Measurements from ENCODE around the gene SRSF3.
"Not testable (repeated sequence)": the region's sequence is repeated elsewhere in the genome, so short reads cannot be mapped to it uniquely, and the experiment has no call there.

SRSF3 gene

DNA sequence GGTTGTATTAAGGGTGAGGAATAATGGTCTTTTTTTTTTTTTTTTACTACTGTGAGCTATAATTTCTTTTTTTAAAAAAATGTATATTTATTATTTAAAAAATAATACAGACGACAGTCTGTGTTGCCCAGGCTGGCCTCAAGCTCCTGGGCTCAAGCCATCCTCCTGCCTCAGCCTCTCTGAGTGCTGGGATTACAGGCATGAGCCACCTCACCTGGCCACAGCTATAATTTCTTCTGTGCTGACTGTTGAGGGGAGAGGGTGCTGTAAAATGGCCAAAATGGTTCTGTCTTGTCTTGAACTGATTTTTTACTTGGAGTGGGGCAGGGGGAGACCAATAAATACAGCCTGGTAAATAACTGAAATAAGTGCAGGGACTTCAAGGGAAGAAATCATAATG lies 3.6 kb downstream of the SRSF3 start:
- no peak for DNase-seq
- Histone ChIP-seq H3K9me3 (ENCODE audit: control extremely low read depth in 1 of 5, control insufficient read depth in 4 of 5, insufficient read depth in 2 of 5, low read depth in 1 of 5, low read length in 4 of 5) (no peaks in the 10 kb centered on the region), H3K27me3 (replicated peaks in 2 of 5; ENCODE audit: control insufficient read depth in 4 of 5, insufficient read depth in 5 of 5, low read length in 4 of 5) (no peaks in the 10 kb centered on the region), H3K36me3 (ENCODE audit: control insufficient read depth in 4 of 4, insufficient read depth in 4 of 4, low read length in 3 of 4) (peaks cover 26 to 65% (median 50%) of the 10 kb centered on the region in 4 experiments), H3K4me1 (ENCODE audit: control extremely low read depth in 1 of 4, control insufficient read depth in 4 of 4, insufficient read depth in 4 of 4, low read length in 3 of 4) (peaks cover 22 to 57% (median 39%) of the 10 kb centered on the region in 4 experiments), H3K27ac (ENCODE audit: insufficient read depth in 1 of 2, low read depth in 1 of 2, low read length in 2 of 2, poor library complexity in 1 of 2, severe bottlenecking in 2 of 2) (peak overlapping the region in 1 of 2 experiments; percentile 22), H3K4me3 (ENCODE audit: control insufficient read depth in 1 of 7, extremely low read depth in 1 of 7, insufficient read depth in 4 of 7, low read depth in 2 of 7, low read length in 6 of 7) (peak overlapping the region in 6 of 7 experiments; percentile 32 to 100 (median 99))
- WGBS (ENCODE audit: insufficient coverage), result no CpG with 5 or more reads among the region's 1 CpG
- ChIA-PET POLR2A (interaction anchor here (0.7 to 1.8 kb wide), 4 partner anchors 9 to 52 kb away, joined by 3 to 6 read pairs (median 4); no protein-coding TSS in a partner anchor), CTCF (interaction anchor here (1.0 to 4.4 kb wide), 6 partner anchors 11 to 431 kb away, joined by 3 to 22 read pairs (median 4); partner anchors contain the start of gene RAB44)

DNA sequence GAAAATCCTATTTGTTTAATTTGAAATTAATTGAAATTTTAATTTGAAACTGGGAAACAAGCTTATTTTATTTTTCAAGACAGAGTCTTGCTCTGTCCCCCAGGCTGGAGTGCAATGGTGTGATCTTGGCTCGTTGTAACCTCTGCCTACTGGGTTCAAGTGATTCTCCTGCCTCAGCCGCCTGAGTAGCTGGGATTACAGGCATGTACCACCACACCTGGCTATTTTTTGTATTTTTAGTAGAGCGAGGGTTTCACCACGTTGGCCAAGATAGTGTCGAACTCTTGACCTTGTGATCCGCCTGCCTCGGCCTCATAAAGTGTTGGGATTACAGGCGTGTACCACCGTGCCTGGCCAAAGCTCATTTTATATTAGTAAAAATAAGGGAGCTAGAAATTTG lies 4.2 kb downstream of the SRSF3 start:
- H3K9me3 ChIP-seq (ENCODE audit: control extremely low read depth in 1 of 5, control insufficient read depth in 4 of 5, insufficient read depth in 2 of 5, low read depth in 1 of 5, low read length in 4 of 5), result no peaks in the 10 kb centered on the region
- no peaks in the 10 kb centered on the region for H3K27me3 ChIP-seq (replicated peaks in 2 of 5; ENCODE audit: control insufficient read depth in 4 of 5, insufficient read depth in 5 of 5, low read length in 4 of 5)
- H3K4me1 ChIP-seq (ENCODE audit: control extremely low read depth in 1 of 4, control insufficient read depth in 4 of 4, insufficient read depth in 4 of 4, low read length in 3 of 4), result peaks cover 22 to 53% (median 36%) of the 10 kb centered on the region in 4 experiments
- no peak overlapping the region for H3K27ac ChIP-seq (ENCODE audit: insufficient read depth in 1 of 2, low read depth in 1 of 2, low read length in 2 of 2, poor library complexity in 1 of 2, severe bottlenecking in 2 of 2)
- H3K4me3 ChIP-seq (ENCODE audit: control insufficient read depth in 1 of 7, extremely low read depth in 1 of 7, insufficient read depth in 4 of 7, low read depth in 2 of 7, low read length in 6 of 7), result peak overlapping the region in 4 of 7 experiments; percentile 19 to 100 (median 96)
- peaks cover 26 to 71% (median 53%) of the 10 kb centered on the region in 4 experiments for H3K36me3 ChIP-seq (ENCODE audit: control insufficient read depth in 4 of 4, insufficient read depth in 4 of 4, low read length in 3 of 4)
- WGBS (ENCODE audit: insufficient coverage), result 91% methylated on average over 9 of the region's 9 CpGs
- POLR2A ChIA-PET, result interaction anchor here (0.7 to 1.8 kb wide), 4 partner anchors 9 to 52 kb away, joined by 3 to 6 read pairs (median 4); no protein-coding TSS in a partner anchor
- DNase-seq, result no peak
- CTCF ChIA-PET, result interaction anchor here (1.0 to 4.4 kb wide), 5 partner anchors 10 to 431 kb away, joined by 3 to 22 read pairs (median 5); partner anchors contain the start of gene RAB44

DNA sequence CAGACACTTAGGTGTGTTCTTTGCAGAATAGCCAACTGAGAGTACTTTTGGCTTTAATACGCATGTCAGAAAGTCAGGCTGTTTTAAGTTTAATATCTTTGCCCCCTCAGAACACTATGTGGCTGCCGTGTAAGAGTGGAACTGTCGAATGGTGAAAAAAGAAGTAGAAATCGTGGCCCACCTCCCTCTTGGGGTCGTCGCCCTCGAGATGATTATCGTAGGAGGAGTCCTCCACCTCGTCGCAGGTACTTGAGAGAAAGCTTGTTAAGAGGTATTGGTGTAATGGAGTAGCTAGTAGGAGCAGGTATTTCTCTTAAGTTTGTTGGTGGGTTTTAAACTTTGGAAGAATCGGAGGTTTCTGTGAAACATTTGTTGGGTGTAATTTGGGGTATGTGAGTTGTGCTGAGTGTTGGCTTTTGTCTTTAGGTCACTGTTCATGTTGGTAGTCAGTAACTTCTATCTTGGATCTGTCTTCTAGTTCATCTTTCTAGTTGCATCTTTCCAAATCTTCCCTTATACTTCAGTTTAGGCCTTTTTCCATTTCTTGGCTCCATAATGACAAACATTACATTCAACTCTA lies 4.7 kb downstream of the SRSF3 start:
- Histone ChIP-seq H3K27ac (ENCODE audit: insufficient read depth in 1 of 2, low read depth in 1 of 2, low read length in 2 of 2, poor library complexity in 1 of 2, severe bottlenecking in 2 of 2) (no peak overlapping the region), H3K36me3 (ENCODE audit: control insufficient read depth in 4 of 4, insufficient read depth in 4 of 4, low read length in 3 of 4) (peaks cover 30 to 76% (median 56%) of the 10 kb centered on the region in 4 experiments), H3K4me1 (ENCODE audit: control extremely low read depth in 1 of 4, control insufficient read depth in 4 of 4, insufficient read depth in 4 of 4, low read length in 3 of 4) (peaks cover 20 to 48% (median 31%) of the 10 kb centered on the region in 4 experiments), H3K9me3 (ENCODE audit: control extremely low read depth in 1 of 5, control insufficient read depth in 4 of 5, insufficient read depth in 2 of 5, low read depth in 1 of 5, low read length in 4 of 5) (no peaks in the 10 kb centered on the region), H3K27me3 (replicated peaks in 2 of 5; ENCODE audit: control insufficient read depth in 4 of 5, insufficient read depth in 5 of 5, low read length in 4 of 5) (no peaks in the 10 kb centered on the region), H3K4me3 (ENCODE audit: control insufficient read depth in 1 of 7, extremely low read depth in 1 of 7, insufficient read depth in 4 of 7, low read depth in 2 of 7, low read length in 6 of 7) (peak overlapping the region in 4 of 7 experiments; percentile 27 to 100 (median 96))
- POLR2A ChIA-PET, result interaction anchor here (0.7 to 1.8 kb wide), 4 partner anchors 8 to 53 kb away, joined by 3 to 6 read pairs (median 4); no protein-coding TSS in a partner anchor
- WGBS (ENCODE audit: insufficient coverage), result 96% methylated on average over 10 of the region's 11 CpGs
- no peak for DNase-seq
- CTCF ChIA-PET, result interaction anchor here (1.1 to 4.4 kb wide), 4 partner anchors 10 to 430 kb away, joined by 3 to 22 read pairs (median 6); no protein-coding TSS in a partner anchor

DNA sequence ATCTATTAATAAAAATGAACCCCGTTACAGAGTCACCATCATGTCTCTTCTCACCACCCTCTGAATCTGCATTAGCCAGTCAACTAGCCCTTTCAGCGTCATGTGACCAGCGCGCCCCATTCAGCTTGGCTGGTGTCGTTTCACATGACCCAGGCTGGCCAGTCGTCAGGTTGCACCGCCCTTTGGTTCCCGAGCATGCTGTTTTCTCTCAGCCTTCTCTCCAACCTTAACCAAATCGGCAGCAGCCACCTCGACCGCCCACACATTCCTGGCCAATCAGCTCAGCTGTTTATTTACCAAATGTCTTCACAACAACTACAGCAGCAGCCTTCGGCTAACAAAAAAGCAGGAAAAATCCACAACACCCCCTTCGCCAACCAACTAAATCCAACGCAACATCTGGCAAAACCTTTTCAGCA lies 5.6 kb downstream of the SRSF3 start:
- peak in 2 of 3 donors; percentile 52 to 60 for DNase-seq
- Histone ChIP-seq H3K27me3 (replicated peaks in 2 of 5; ENCODE audit: control insufficient read depth in 4 of 5, insufficient read depth in 5 of 5, low read length in 4 of 5) (no peaks in the 10 kb centered on the region), H3K36me3 (ENCODE audit: control insufficient read depth in 4 of 4, insufficient read depth in 4 of 4, low read length in 3 of 4) (peaks cover 36 to 85% (median 64%) of the 10 kb centered on the region in 4 experiments), H3K9me3 (ENCODE audit: control extremely low read depth in 1 of 5, control insufficient read depth in 4 of 5, insufficient read depth in 2 of 5, low read depth in 1 of 5, low read length in 4 of 5) (no peaks in the 10 kb centered on the region), H3K27ac (ENCODE audit: insufficient read depth in 1 of 2, low read depth in 1 of 2, low read length in 2 of 2, poor library complexity in 1 of 2, severe bottlenecking in 2 of 2) (no peak overlapping the region), H3K4me3 (ENCODE audit: control insufficient read depth in 1 of 7, extremely low read depth in 1 of 7, insufficient read depth in 4 of 7, low read depth in 2 of 7, low read length in 6 of 7) (no peak overlapping the region), H3K4me1 (ENCODE audit: control extremely low read depth in 1 of 4, control insufficient read depth in 4 of 4, insufficient read depth in 4 of 4, low read length in 3 of 4) (peaks cover 19 to 47% (median 30%) of the 10 kb centered on the region in 4 experiments)
- WGBS (ENCODE audit: insufficient coverage), result 98% methylated on average over 14 of the region's 14 CpGs
- CTCF ChIA-PET, result interaction anchor here (0.6 to 4.4 kb wide), 6 partner anchors 9 to 599 kb away, joined by 3 to 22 read pairs (median 4); no protein-coding TSS in a partner anchor
- POLR2A ChIA-PET, result no interaction called here

DNA sequence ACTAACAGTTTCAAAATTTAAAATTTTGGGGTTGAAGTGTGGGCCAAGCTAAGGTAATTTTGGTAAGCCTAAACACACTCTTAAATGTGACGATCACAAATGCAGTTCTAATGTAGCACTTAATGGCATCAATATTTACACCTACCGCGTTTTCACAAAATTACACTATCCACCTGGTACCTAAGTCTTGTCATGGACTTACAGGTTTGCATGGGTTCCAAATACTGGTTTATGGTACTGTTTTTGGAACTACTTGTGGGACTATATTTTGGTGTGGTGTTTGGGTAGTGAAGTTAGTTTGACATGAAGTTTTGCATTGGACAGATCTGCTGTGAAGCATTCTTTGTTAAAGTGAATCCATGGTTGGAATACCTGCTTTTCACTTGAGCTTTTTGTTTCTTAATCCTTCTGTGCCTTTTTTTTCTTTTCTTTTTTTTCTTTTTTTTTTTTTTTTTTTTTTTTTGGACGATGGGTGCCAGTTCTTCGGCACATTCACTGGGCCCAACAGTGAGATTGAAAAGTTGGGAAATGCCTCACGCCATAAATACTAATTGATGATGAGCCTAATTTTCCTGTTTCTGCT lies 6.5 kb downstream of the SRSF3 start:
- no peak for DNase-seq
- POLR2A ChIA-PET, result no interaction called here
- peaks cover 19 to 47% (median 30%) of the 10 kb centered on the region in 4 experiments for H3K4me1 ChIP-seq (ENCODE audit: control extremely low read depth in 1 of 4, control insufficient read depth in 4 of 4, insufficient read depth in 4 of 4, low read length in 3 of 4)
- no peaks in the 10 kb centered on the region for H3K9me3 ChIP-seq (ENCODE audit: control extremely low read depth in 1 of 5, control insufficient read depth in 4 of 5, insufficient read depth in 2 of 5, low read depth in 1 of 5, low read length in 4 of 5)
- no peak overlapping the region for H3K4me3 ChIP-seq (ENCODE audit: control insufficient read depth in 1 of 7, extremely low read depth in 1 of 7, insufficient read depth in 4 of 7, low read depth in 2 of 7, low read length in 6 of 7)
- WGBS (ENCODE audit: insufficient coverage), result 100% methylated on average over 2 of the region's 6 CpGs
- H3K27me3 ChIP-seq (replicated peaks in 2 of 5; ENCODE audit: control insufficient read depth in 4 of 5, insufficient read depth in 5 of 5, low read length in 4 of 5), result no peaks in the 10 kb centered on the region
- H3K36me3 ChIP-seq (ENCODE audit: control insufficient read depth in 4 of 4, insufficient read depth in 4 of 4, low read length in 3 of 4), result peaks cover 36 to 92% (median 72%) of the 10 kb centered on the region in 4 experiments
- no peak overlapping the region for H3K27ac ChIP-seq (ENCODE audit: insufficient read depth in 1 of 2, low read depth in 1 of 2, low read length in 2 of 2, poor library complexity in 1 of 2, severe bottlenecking in 2 of 2)
- CTCF ChIA-PET, result interaction anchor here (1.1 to 4.4 kb wide), 6 partner anchors 8 to 160 kb away, joined by 3 to 22 read pairs (median 4); no protein-coding TSS in a partner anchor

DNA sequence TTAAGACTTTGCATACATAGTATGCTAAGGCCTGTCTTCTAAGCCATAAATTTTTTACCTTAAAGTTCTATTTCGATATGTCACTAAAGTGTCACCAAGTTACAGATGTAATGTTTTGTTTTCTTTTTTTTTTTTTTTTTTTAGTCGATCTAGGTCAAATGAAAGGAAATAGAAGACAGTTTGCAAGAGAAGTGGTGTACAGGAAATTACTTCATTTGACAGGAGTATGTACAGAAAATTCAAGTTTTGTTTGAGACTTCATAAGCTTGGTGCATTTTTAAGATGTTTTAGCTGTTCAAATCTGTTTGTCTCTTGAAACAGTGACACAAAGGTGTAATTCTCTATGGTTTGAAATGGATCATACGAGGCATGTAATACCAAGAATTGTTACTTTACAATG lies 7.7 kb downstream of the SRSF3 start:
- H3K4me3 ChIP-seq (ENCODE audit: control insufficient read depth in 1 of 7, extremely low read depth in 1 of 7, insufficient read depth in 4 of 7, low read depth in 2 of 7, low read length in 6 of 7); H3K27ac ChIP-seq (ENCODE audit: insufficient read depth in 1 of 2, low read depth in 1 of 2, low read length in 2 of 2, poor library complexity in 1 of 2, severe bottlenecking in 2 of 2); H3K9me3 ChIP-seq (ENCODE audit: control extremely low read depth in 1 of 5, control insufficient read depth in 4 of 5, insufficient read depth in 2 of 5, low read depth in 1 of 5, low read length in 4 of 5); POLR2A ChIA-PET; H3K27me3 ChIP-seq (replicated peaks in 2 of 5; ENCODE audit: control insufficient read depth in 4 of 5, insufficient read depth in 5 of 5, low read length in 4 of 5); DNase-seq: not testable (repeated sequence)
- no CpG with 5 or more reads among the region's 3 CpGs for WGBS (ENCODE audit: insufficient coverage)
- CTCF ChIA-PET, result interaction anchor here (1.7 to 1.8 kb wide), 3 partner anchors 10 to 159 kb away, joined by 4 to 5 read pairs (median 4); no protein-coding TSS in a partner anchor
- H3K4me1 ChIP-seq (ENCODE audit: control extremely low read depth in 1 of 4, control insufficient read depth in 4 of 4, insufficient read depth in 4 of 4, low read length in 3 of 4), result peaks cover 15 to 43% (median 26%) of the 10 kb centered on the region in 4 experiments
- H3K36me3 ChIP-seq (ENCODE audit: control insufficient read depth in 4 of 4, insufficient read depth in 4 of 4, low read length in 3 of 4), result peaks cover 33 to 97% (median 75%) of the 10 kb centered on the region in 4 experiments

Data from common myeloid progenitor, CD34-positive (primary cell).